HepG2 (cell line): ENCODE data around the gene MGLL. TPM values are rescaled to one million over a fixed set of nuclear protein-coding genes. Genes with fewer than 3 reads are reported as not detected.

Source experiments
- ATAC-seq: fragments of 200-7000 bp; cut with Tn5 transposase; 3 replicates; pipeline ENCODE4 v1.9.1; 2020; ENCODE audit warnings: mild to moderate bottlenecking, moderate library complexity
- BruUV-seq: library from RNA; stranded (reverse); fragments of 400-500 nt; replicated peaks from 2 replicates; lab custom pipeline; 2021; lab: Mats Ljungman, UMichigan
- CTCF ChIA-PET: fragments of 300-600 bp; formaldehyde crosslinking; extraction: SDS; loops from one replicate; lab custom pipeline; 2021; ENCODE audit warnings: low total read pairs, inconsistent platforms, low intra/inter-chr PET ratio; lab: Yijun Ruan, JAX
- POLR2A ChIA-PET: fragments of 350-600 bp; sonication (Branson Sonifier 250); formaldehyde crosslinking; loops from one replicate; lab custom pipeline; 2020; ENCODE audit warnings: antibody characterized with exemption, inconsistent platforms; lab: Yijun Ruan, JAX
- DNase-seq: peaks from one replicate; pipeline ENCODE4 v3.0.0-alpha.2; 2015; ENCODE audit warnings: low spot score
- FAIRE-seq: peaks from 3 replicates; lab custom pipeline; 2011; peaks lifted over from hg19 to GRCh38; lab: Jason Lieb, UNC
- H2AFZ ChIP-seq: one replicate; pipeline ENCODE4 v1.6.1; 2011; ENCODE audit warnings: low read length, inconsistent platforms
- H3K27ac ChIP-seq: fragments of 300-600 bp; 3 replicates; pipeline ENCODE4 v1.8.0; 2011; ENCODE audit warnings: mixed run types, mild to moderate bottlenecking, mixed read lengths, low read length, inconsistent platforms; ENCODE audit not compliant: insufficient read depth; ENCODE audit errors: extremely low read length
- H3K27me3 ChIP-seq, 2 experiments: fragments of 200-600 bp in 1 of 2; 2 replicates in 1 of 2; 3 replicates in 1 of 2; pipeline versions ENCODE4 v1.6.0 to v1.8.0; 2011; ENCODE audit warnings: low read length in 2 of 2, mild to moderate bottlenecking in 2 of 2, moderate library complexity in 2 of 2, inconsistent platforms in 1 of 2; ENCODE audit not compliant: insufficient read depth in 2 of 2, control insufficient read depth in 1 of 2
- H3K36me3 ChIP-seq, 2 experiments: fragments of 200-600 bp in 1 of 2; replicated peaks in 1 of 2; 2 replicates in 1 of 2; 3 replicates in 1 of 2; pipeline versions ENCODE4 v1.5.1 to v1.8.0; 2011; ENCODE audit warnings: low read length in 2 of 2, inconsistent platforms in 1 of 2; ENCODE audit not compliant: insufficient read depth in 2 of 2, control insufficient read depth in 1 of 2
- H3K4me1 ChIP-seq: 2 replicates; pipeline ENCODE4 v1.5.1; 2012; ENCODE audit warnings: low read length, inconsistent platforms; ENCODE audit not compliant: insufficient read depth
- H3K4me2 ChIP-seq: 2 replicates; pipeline ENCODE4 v1.6.0; 2011; ENCODE audit warnings: low read depth, low read length, inconsistent platforms
- H3K4me3 ChIP-seq, 3 experiments: fragments of 200-600 bp in 1 of 3; sonication (generic), shearing (Covaris generic) in 1 of 3; replicated peaks in 1 of 3; 2 replicates each; pipeline ENCODE4 v1.5.1; 2011 to 2016; ENCODE audit warnings: low read length in 3 of 3, inconsistent platforms in 2 of 3, low read depth in 2 of 3, mild to moderate bottlenecking in 2 of 3, control low read depth in 1 of 3, mixed read lengths in 1 of 3; ENCODE audit not compliant: insufficient read depth in 1 of 3
- H3K79me2 ChIP-seq: one replicate; pipeline ENCODE4 v1.6.1; 2011; ENCODE audit warnings: low read length, inconsistent platforms; ENCODE audit not compliant: insufficient read depth
- H3K9ac ChIP-seq: 2 replicates; pipeline ENCODE4 v1.6.0; 2011; ENCODE audit warnings: mild to moderate bottlenecking, low read depth, low read length, inconsistent platforms; ENCODE audit not compliant: insufficient read depth
- H3K9me3 ChIP-seq: 2 replicates; pipeline ENCODE4 v1.5.1; 2012; ENCODE audit warnings: mild to moderate bottlenecking, low read length
- H4K20me1 ChIP-seq: 2 replicates; pipeline ENCODE4 v1.6.0; 2011; ENCODE audit warnings: inconsistent platforms, mild to moderate bottlenecking, low read length, moderate library complexity; ENCODE audit not compliant: insufficient read depth
- ARID2 ChIP-seq: sonication (generic); formaldehyde crosslinking; IDR thresholded peaks from 2 replicates; pipeline ENCODE4 v1.8.1; 2022; ENCODE audit warnings: mild to moderate bottlenecking, missing genetic modification reagents, borderline replicate concordance
- CREB1 ChIP-seq, 2 experiments: fragments of 450-650 bp in 1 of 2; IDR thresholded peaks; 2 replicates each; pipeline ENCODE4 v1.6.1; 2016 to 2017; ENCODE audit warnings: control low read depth in 1 of 2, mild to moderate bottlenecking in 1 of 2, missing compliant biosample characterization in 1 of 2, missing genetic modification characterization in 1 of 2
- GATAD1 ChIP-seq: IDR thresholded peaks from 2 replicates; pipeline ENCODE4 v1.6.1; 2016; ENCODE audit warnings: missing genetic modification reagents, missing compliant biosample characterization
- HDAC2 ChIP-seq: sonication (generic); formaldehyde crosslinking; IDR thresholded peaks from 2 replicates; pipeline ENCODE4 v1.4.0; 2020; ENCODE audit warnings: missing genetic modification reagents
- KAT2B ChIP-seq: fragments of 150-350 bp; IDR thresholded peaks from 2 replicates; pipeline ENCODE4 v1.6.1; 2014; ENCODE audit warnings: low read depth, low read length, borderline replicate concordance
- MEIS2 ChIP-seq: sonication (generic); formaldehyde crosslinking; IDR thresholded peaks from 2 replicates; pipeline ENCODE4 v1.9.0; 2021; ENCODE audit warnings: mild to moderate bottlenecking, missing genetic modification reagents
- NFIC ChIP-seq: IDR thresholded peaks from 2 replicates; pipeline ENCODE4 v1.6.1; 2012; ENCODE audit warnings: mild to moderate bottlenecking, low read length, inconsistent platforms
- TCF7 ChIP-seq: sonication (generic); IDR thresholded peaks from 2 replicates; pipeline ENCODE4 v1.6.1; 2016; ENCODE audit warnings: antibody characterized with exemption, low read depth
- ZBTB38 ChIP-seq: sonication (generic); formaldehyde crosslinking; IDR thresholded peaks from 2 replicates; pipeline ENCODE4 v1.5.1; 2020; ENCODE audit warnings: mild to moderate bottlenecking, missing genetic modification reagents
- ZNF24 ChIP-seq: fragments of 450-650 bp; IDR thresholded peaks from 2 replicates; pipeline ENCODE4 v1.6.1; 2017; ENCODE audit warnings: antibody characterized with exemption, mild to moderate bottlenecking
- ZNF274 ChIP-seq: sonication (generic); formaldehyde crosslinking; IDR thresholded peaks from 2 replicates; pipeline ENCODE4 v1.5.1; 2020; ENCODE audit warnings: mild to moderate bottlenecking, missing genetic modification reagents
- WGBS: methylation state at CpG from one replicate; pipeline ENCODE4 v1.1.6; 2017; ENCODE audit warnings: low lambda C conversion rate; 5-methylcytosine and 5-hydroxymethylcytosine counted together
- in situ Hi-C: cut with HindIII; loops from 2 replicates; pipeline ENCODE4 v1.10.0; 2017; ENCODE audit warnings: low pct_unique_long_range_greater_than_20kb; ENCODE audit not compliant: extremely low pct_ligation_motif_present
- intact Hi-C: fragments of 100-400 bp; cut with micrococcal nuclease; formaldehyde crosslinking; loops from one replicate; pipeline ENCODE4 v1.10.0; 2022; ENCODE audit not compliant: unreplicated experiment
- polyA plus RNA-seq, 8 experiments: library from polyadenylated mRNA; depleted of rRNA in 3 of 8; stranded (reverse) in 7 of 8; unstranded in 1 of 8; fragments of >200 nt; fragmentation: Illumina TruSeq in 4 of 8; extraction: Trizol in 4 of 8; gene quantifications; 2 replicates each; pipeline versions ENCODE4 v1.2.1 to v1.2.3, GENCODE V29; 2011 to 2016; ENCODE audit warnings: low read depth in 4 of 8, missing spikeins in 1 of 8, mixed read lengths in 1 of 8; ENCODE audit not compliant: insufficient read depth in 1 of 8
- total RNA-seq, 5 experiments: library from RNA; depleted of rRNA; stranded (reverse); fragments of >200 nt; fragmentation: Illumina TruSeq; extraction: Trizol; gene quantifications; 2 replicates each; pipeline ENCODE4 v1.2.3, GENCODE V29; 2016; ENCODE audit warnings: low read depth in 1 of 5
- TF ChIP-seq, protein P1 (sequence below): sonication (generic); formaldehyde crosslinking; IDR thresholded peaks from 2 replicates; pipeline ENCODE4 v1.8.1; 2022; ENCODE audit warnings: low read depth, mild to moderate bottlenecking, missing genetic modification reagents

Gene MGLL
- total and polyA plus RNA-seq, 2 of the 13 experiments (the other 11 are each of a cell fraction or from before 2014, with no cell fraction given): not detected

DNA sequence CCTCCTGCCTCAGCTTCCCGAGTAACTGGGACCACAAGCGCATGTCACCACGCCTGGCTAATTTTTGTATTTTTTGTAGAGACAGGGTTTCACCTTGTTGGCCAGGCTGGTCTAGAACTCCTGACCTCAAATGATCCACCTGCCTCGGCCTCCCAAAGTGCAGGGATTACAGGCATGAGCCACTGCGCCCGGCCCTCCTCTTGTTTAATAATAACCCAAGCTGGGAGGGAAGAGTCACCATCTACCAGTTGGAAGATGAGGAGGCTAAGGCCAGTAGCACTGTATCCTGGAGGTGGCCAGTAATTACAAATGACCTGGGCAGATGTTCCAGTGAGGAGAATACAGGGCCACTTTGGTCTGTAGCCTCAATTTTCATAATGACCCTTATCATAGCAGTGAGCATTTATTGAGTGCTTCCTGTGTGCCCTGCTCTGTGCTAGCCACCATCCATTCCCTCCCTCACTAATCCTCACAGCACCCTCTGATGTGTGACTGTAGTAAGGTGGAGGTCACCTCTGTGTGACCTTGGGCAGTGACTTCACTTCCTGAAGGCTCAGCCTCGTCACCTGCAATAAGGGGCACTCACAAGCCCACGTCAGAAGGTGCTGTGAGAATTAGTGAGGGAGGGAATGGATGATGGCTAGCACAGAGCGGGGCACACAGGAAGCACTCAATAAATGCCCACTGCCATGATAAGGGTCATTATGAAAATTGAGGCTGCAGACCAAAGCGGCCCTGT lies 85.3 kb downstream of the MGLL start:
- Histone ChIP-seq H4K20me1 (no peaks in the 10 kb centered on the region), H3K27me3 (peaks cover 1 to 44% of the 10 kb centered on the region in 2 experiments)
- no peak for FAIRE-seq
- TF ChIP-seq ZNF274 (no peak), ARID2 (CRISPR knock-in tag) (no peak), NFIC (no peak), CREB1 (IDR thresholded peaks at IDR 0.05) (0 out of 2 replicates have a peak, but pooled peaks have one; percentile 6), CREB1 (CRISPR knock-in tag; IDR thresholded peaks at IDR 0.05) (no peak)
- TF ChIP-seq, all 625 proteins: peak for 1
- in situ Hi-C loops (no loop called here), intact Hi-C loops (no loop called here)
- BruUV-seq: no TSS peak
- no peaks in the 10 kb centered on the region for H3K4me1 ChIP-seq
- WGBS: 59% methylated on average over 10 of the region's 10 CpGs
- no peak for DNase-seq
- ATAC-seq: no peak
- H3K9me3 ChIP-seq: no peaks in the 10 kb centered on the region
- H3K79me2 ChIP-seq: no peaks in the 10 kb centered on the region
- H3K4me2 ChIP-seq: no peak overlapping the region
- POLR2A ChIA-PET: no interaction called here
- H2AFZ ChIP-seq: no peak overlapping the region
- no peak overlapping the region for H3K4me3 ChIP-seq
- no peaks in the 10 kb centered on the region for H3K36me3 ChIP-seq
- CTCF ChIA-PET: no interaction called here
- H3K27ac ChIP-seq: no peak overlapping the region
- H3K9ac ChIP-seq: no peak overlapping the region

DNA sequence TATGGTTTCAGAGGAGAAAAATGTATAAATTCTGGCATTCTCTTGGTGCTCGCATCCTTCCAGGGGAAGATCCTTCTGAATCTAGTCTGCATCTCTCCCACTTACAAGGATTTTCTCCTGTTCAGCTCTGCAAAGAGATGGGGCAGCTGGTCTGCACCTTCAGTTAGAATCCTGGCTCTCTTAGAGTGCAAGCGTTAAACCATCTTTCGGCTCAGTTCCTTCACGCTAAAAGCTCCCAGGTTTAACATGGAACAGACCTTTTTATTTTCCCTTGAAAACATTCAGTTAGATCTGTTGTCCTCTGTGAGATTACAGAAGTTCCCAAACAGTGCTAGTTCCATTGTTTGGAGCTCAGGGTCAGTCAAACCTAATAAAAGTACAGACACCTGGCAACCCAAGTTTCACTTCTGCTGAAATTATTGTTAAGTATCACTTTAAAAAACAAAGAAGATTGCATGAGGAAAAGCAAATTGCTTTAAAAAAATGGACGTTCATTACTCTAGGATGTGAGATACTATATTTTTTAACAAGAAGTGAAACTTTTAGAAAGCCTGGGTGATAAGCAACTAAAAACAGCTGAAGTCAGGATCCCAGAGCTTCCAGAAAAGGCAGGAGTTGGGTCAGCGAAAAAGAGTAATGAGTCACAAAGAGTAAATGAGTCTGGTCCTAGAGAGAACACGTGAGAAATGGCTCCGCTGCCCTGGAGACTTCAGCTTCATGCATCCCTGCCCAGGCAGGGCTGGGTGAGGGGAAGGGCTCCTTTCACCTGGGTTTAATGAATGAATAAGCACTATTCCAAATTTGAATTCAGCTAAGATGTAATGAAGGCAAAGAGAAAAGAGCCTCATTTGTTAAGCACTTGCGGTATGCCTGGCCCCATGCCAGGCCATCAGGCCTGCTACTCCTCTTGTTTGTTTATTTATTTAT lies 86.3 kb downstream of the MGLL start:
- Histone ChIP-seq H3K36me3 (no peaks in the 10 kb centered on the region), H3K4me2 (no peak overlapping the region), H3K4me3 (no peak overlapping the region), H4K20me1 (no peaks in the 10 kb centered on the region), H3K27me3 (peaks cover 1 to 40% of the 10 kb centered on the region in 2 experiments), H3K27ac (no peak overlapping the region), H3K9me3 (no peaks in the 10 kb centered on the region), H3K4me1 (no peaks in the 10 kb centered on the region), H3K79me2 (no peaks in the 10 kb centered on the region), H3K9ac (no peak overlapping the region), H2AFZ (no peak overlapping the region)
- WGBS: 41% methylated on average over 9 of the region's 9 CpGs
- CTCF ChIA-PET: no interaction called here
- BruUV-seq: no TSS peak
- DNase-seq (no peak), FAIRE-seq (no peak), ATAC-seq (no peak)
- in situ Hi-C loops (no loop called here), intact Hi-C loops (no loop called here)
- POLR2A ChIA-PET: no interaction called here
- no peak for TF ChIP-seq MEIS2 (CRISPR knock-in tag)
- TF ChIP-seq ZBTB38 (CRISPR knock-in tag): no peak
- no peak for TF ChIP-seq HDAC2 (CRISPR knock-in tag)
- TF ChIP-seq, protein P1, sequence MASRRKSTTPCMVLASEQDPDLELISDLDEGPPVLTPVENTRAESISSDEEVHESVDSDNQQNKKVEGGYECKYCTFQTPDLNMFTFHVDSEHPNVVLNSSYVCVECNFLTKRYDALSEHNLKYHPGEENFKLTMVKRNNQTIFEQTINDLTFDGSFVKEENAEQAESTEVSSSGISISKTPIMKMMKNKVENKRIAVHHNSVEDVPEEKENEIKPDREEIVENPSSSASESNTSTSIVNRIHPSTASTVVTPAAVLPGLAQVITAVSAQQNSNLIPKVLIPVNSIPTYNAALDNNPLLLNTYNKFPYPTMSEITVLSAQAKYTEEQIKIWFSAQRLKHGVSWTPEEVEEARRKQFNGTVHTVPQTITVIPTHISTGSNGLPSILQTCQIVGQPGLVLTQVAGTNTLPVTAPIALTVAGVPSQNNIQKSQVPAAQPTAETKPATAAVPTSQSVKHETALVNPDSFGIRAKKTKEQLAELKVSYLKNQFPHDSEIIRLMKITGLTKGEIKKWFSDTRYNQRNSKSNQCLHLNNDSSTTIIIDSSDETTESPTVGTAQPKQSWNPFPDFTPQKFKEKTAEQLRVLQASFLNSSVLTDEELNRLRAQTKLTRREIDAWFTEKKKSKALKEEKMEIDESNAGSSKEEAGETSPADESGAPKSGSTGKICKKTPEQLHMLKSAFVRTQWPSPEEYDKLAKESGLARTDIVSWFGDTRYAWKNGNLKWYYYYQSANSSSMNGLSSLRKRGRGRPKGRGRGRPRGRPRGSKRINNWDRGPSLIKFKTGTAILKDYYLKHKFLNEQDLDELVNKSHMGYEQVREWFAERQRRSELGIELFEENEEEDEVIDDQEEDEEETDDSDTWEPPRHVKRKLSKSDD: no peak
- no peak for TF ChIP-seq GATAD1 (CRISPR knock-in tag)
- no peak for TF ChIP-seq ZNF24
- no peak for TF ChIP-seq TCF7
- no peak for TF ChIP-seq KAT2B
